ENCODE results near the gene ZNF620. TPM values are rescaled to one million over a fixed set of nuclear protein-coding genes. Genes with fewer than 3 reads are reported as not detected.
"Not testable (repeated sequence)": the region's sequence is repeated elsewhere in the genome, so short reads cannot be mapped to it uniquely, and the experiment has no call there.

ZNF620 gene
- total RNA-seq (2014; rRNA removed; shearing (Covaris generic); ENCODE audit: low replicate concordance), result 0.10 and 0.36 TPM in 2 replicates

GRCh38 chr3:40505599-40506462, at the start of gene ZNF620:
Gene ZNF620 (plus strand): TSS chr3:40506039. CDS start chr3:40506353, 314 bp downstream.
- DNase-seq, result no peak
- Histone ChIP-seq H3K36me3 (no peaks in the 10 kb centered on the region), H3K4me3 (no peak within 1 kb of the TSS), H3K9me3 (no peaks in the 10 kb centered on the region), H3K27me3 (no peaks in the 10 kb centered on the region)

DNA sequence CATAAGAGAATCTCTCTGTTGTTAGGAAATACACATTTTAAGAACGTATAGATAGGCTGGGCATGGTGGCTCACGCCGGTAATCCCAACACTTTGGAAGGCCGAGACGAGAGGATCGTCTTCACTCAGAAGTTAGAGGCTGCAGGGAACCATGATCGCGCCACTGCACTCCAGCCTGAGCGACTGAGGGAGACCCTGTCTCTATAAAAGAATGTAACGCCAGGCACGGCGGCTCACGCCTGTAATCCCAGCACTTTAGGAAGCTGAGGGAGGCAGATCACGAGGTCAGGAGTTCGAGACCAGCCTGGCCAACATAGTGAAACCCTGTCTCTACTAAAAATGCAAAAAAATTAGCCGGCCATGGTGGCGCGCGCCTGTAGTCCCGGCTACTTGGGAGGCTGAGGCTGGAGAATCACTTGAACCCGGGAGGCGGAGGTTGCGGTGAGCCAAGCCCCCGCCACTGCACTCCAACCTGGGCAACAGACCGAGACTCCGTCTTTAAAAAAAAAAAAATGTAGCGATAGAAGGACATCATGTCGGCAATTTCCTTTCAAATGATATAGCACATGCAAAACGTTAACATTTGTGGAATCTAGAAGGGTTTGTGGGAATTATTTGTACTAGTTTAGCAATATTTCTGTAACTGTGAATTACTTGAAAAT, 49.4 kb upstream of the ZNF620 start:
- Histone ChIP-seq H3K27me3 (no peaks in the 10 kb centered on the region), H3K36me3 (peaks cover 37% of the 10 kb centered on the region), H3K9me3 (no peaks in the 10 kb centered on the region), H3K4me3 (peak overlapping the region; percentile 64)
- no peak for DNase-seq

DNA sequence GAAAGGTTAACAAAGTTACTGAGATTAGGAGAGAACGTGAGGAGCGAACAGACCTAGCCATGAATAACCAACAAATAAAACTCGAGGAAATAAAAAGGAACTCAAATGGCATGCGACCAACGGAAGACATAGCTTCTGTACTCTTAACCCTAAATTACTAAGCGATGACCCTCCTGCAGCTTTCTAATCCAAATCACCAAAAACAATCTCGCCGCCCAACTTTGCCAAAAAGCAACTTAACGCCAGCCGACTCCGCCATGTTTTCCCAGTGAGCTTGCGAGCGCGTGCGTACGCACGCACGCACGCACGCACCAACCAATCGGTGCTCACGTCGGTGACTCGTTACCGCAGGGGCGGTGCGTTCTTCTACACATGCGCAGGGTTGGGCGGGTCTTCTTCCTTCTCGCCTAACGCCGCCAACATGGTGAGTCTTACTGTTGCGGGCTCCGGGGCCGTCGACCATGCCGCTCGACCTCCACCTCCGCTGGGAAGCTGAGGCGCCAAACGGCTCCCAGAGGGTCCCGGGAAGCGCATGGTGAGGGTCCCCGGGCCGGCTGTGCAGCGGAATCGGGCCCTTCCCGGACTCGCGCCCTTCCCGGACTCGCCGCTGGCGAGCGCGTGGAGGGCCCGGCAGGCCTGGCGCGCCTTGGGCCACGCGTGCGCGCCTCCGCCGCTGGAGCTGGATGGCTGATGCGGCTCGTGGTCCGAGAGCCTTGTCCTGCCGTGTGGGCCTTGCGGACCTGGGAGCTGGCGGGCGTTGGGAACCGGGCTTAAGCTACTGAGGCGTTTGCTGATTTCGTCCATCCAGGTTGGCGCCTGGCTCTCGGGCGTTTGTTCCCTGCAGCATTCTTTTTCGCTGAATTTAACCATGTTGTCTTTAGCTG, 48.7 kb upstream of the ZNF620 start, which contains the start of gene RPL14:
Gene RPL14, plus strand, starts transcription at position 400 of the 884 bp plus-strand sequence. Its CDS starts 133 bp downstream, at position 533.
- DNase-seq, result peak; percentile 93
- H3K9me3 ChIP-seq, result no peaks in the 10 kb centered on the region
- H3K4me3 ChIP-seq, result peak within 1 kb of the TSS; percentile 64
- peaks cover 39% of the 10 kb centered on the region for H3K36me3 ChIP-seq
- H3K27me3 ChIP-seq, result no peaks in the 10 kb centered on the region

- H3K9me3 ChIP-seq, result no peaks in the 10 kb centered on the region
- no peak for DNase-seq
- peak overlapping the region; percentile 64 for H3K4me3 ChIP-seq
- peaks cover 50% of the 10 kb centered on the region for H3K36me3 ChIP-seq
- H3K27me3 ChIP-seq, result no peaks in the 10 kb centered on the region
Observed at GRCh38 chr3:40458473-40458872, 47.4 kb upstream of the ZNF620 start.

DNA sequence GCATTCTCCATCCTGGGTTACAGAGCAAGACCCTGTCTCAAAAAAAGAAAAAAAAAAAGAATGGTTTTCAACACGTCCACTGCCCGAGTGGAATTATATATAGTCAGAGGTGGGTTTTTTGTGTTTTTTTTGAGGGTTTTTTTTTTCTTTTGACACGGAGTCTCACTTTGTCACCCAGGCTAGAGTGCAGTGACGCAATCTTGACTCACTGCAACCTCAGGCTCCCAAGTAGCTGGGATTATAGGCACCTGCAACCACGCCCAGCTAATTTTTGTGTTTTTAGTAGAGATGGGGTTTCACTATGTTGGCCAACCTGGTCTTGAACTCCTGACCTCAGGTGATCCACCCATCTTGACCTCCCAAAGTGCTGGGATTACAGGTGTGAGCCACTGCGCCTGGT, 45.4 kb upstream of the ZNF620 start:
- H3K36me3 ChIP-seq, result peaks cover 63% of the 10 kb centered on the region
- not testable (repeated sequence) for H3K4me3 ChIP-seq, H3K27me3 ChIP-seq, H3K9me3 ChIP-seq, DNase-seq

- Histone ChIP-seq H3K27me3 (no peaks in the 10 kb centered on the region), H3K36me3 (peaks cover 63% of the 10 kb centered on the region), H3K4me3 (no peak overlapping the region)
Observed at GRCh38 chr3:40461161-40461560, 44.7 kb upstream of the ZNF620 start.

DNA sequence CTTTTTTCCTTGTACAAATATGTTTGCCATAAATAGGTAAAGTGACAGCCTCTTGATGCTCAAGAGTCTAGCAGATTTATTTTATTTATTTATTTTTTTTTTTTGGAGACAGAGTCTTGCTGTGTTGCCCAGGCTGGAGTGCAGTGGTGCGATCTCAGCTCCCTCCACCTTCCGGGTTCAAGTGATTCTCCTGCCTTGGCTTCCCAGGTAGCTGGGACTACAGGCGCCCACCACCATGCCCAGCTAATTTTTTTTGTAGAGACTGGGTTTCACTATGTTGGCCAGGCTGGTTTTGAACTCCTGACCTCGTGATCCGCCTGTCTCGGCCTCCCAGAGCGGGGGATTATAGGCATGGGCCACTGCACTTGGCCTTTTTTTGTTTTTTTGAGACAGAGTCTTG, 43.0 kb upstream of the ZNF620 start:
- H3K27me3 ChIP-seq, H3K9me3 ChIP-seq: not testable (repeated sequence)
- peaks cover 62% of the 10 kb centered on the region for H3K36me3 ChIP-seq

More at GRCh38 chr3:40461161-40461560, 44.7 kb upstream of the ZNF620 start:
- no peaks in the 10 kb centered on the region for H3K9me3 ChIP-seq
- no peak for DNase-seq

DNA sequence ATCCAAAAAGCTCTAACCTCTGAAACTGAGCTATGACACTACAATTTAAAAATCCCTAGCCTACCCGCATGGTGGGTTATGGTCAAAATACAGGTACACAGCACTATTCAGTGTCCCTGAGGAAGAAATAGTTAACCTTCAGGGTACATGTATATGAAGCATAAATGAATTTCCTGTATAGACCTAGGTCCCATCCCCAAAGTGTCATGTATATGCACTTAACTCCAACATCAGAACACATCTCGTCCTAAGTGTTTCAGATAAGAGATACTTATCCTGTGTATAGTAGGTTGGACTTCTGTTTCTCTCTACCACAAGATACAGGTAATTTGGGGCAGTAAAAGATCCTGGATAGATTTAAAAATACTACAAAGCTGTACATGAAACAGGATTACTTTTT, 42.3 kb upstream of the ZNF620 start:
- H3K36me3 ChIP-seq, result peaks cover 55% of the 10 kb centered on the region
- H3K9me3 ChIP-seq, result no peaks in the 10 kb centered on the region
- no peaks in the 10 kb centered on the region for H3K27me3 ChIP-seq
- no peak for DNase-seq
- no peak overlapping the region for H3K4me3 ChIP-seq

More for the DNA sequence above, 43.0 kb upstream of the ZNF620 start:
- DNase-seq, H3K4me3 ChIP-seq: not testable (repeated sequence)

GRCh38 chr3:40464339-40465110, 41.3 kb upstream of the ZNF620 start:
- DNase-seq, result no peak
- Histone ChIP-seq H3K27me3 (no peaks in the 10 kb centered on the region), H3K4me3 (no peak overlapping the region), H3K9me3 (no peaks in the 10 kb centered on the region), H3K36me3 (peaks cover 46% of the 10 kb centered on the region)

DNA sequence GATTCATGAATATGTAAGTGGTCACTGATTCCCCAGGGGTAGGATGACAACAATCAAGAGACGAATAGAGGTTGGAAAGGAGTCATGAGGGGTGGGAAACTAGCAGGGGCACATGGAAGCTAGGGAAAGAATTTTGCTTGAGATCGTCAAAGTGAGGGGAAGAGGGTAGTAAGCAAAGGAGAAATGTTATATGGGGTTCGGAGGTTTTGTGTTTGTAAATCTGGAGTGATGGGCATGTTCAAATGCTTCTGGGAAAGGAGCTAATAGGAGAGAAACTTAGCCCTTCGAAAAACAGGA, 40.8 kb upstream of the ZNF620 start:
- Histone ChIP-seq H3K9me3 (no peaks in the 10 kb centered on the region), H3K4me3 (no peak overlapping the region), H3K27me3 (no peaks in the 10 kb centered on the region), H3K36me3 (peaks cover 42% of the 10 kb centered on the region)
- DNase-seq, result no peak

DNA sequence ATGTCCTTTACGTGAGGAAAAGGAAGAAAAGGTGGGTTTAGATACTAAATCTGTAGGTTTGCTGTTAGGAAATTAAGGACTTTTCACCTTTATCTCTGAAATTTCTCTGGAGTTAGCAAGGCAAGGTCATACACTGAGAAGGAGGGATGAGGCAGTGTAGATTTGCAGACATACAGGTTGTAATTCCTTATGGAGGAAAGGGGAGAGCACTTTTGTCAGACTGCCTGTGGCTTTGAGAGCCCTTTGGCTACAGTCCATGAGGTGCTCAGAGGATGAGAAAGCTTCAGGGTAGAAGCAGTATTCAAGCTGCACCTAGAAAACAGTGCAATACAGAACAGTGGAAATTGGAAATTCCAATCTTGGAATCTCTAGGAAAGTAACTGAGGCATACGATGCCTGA, 40.4 kb upstream of the ZNF620 start:
- H3K36me3 ChIP-seq, result peaks cover 38% of the 10 kb centered on the region

DNA sequence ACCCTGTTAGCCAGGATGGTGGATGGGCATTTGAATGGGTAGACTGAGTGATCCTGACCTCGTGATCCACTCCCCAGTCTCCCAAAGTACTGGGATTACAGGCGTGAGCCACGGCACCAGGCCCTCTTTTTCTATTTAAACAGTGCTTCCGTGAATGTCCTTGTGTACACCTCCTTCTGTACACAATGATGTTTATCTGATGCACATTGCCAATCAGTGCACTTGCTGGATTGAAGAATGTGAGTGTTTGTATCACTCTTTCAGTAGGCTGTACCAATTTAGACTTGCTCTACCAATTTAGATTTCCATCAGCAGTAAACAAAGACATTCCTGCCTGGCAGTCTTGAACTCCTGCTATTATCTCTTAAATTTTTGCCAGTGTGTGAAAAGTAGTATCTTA, 37.8 kb upstream of the ZNF620 start:
- Histone ChIP-seq H3K9me3 (no peaks in the 10 kb centered on the region), H3K36me3 (peaks cover 20% of the 10 kb centered on the region)

More for the DNA sequence above, 40.4 kb upstream of the ZNF620 start:
- Histone ChIP-seq H3K9me3 (no peaks in the 10 kb centered on the region), H3K27me3 (no peaks in the 10 kb centered on the region), H3K4me3 (no peak overlapping the region)
- no peak for DNase-seq

GRCh38 chr3:40470701-40471100, 35.1 kb upstream of the ZNF620 start:
- DNase-seq, result no peak
- peaks cover 3% of the 10 kb centered on the region; the same call in 1 of the 2 replicates for H3K36me3 ChIP-seq
- no peaks in the 10 kb centered on the region for H3K27me3 ChIP-seq
- H3K4me3 ChIP-seq, result no peak overlapping the region
- no peaks in the 10 kb centered on the region for H3K9me3 ChIP-seq

More for the DNA sequence above, 37.8 kb upstream of the ZNF620 start:
- no peak for DNase-seq
- no peaks in the 10 kb centered on the region for H3K27me3 ChIP-seq
- no peak overlapping the region for H3K4me3 ChIP-seq

GRCh38 chr3:40476478-40477470, 29.1 kb upstream of the ZNF620 start, which contains the start of gene ZNF619:
Gene ZNF619 (plus strand): TSS chr3:40477122. CDS start chr3:40477980, 858 bp downstream.
- Histone ChIP-seq H3K4me3 (peak within 1 kb of the TSS; percentile 70), H3K36me3 (no peaks in the 10 kb centered on the region), H3K27me3 (no peaks in the 10 kb centered on the region), H3K9me3 (no peaks in the 10 kb centered on the region)
- peak; percentile 54 for DNase-seq

DNA sequence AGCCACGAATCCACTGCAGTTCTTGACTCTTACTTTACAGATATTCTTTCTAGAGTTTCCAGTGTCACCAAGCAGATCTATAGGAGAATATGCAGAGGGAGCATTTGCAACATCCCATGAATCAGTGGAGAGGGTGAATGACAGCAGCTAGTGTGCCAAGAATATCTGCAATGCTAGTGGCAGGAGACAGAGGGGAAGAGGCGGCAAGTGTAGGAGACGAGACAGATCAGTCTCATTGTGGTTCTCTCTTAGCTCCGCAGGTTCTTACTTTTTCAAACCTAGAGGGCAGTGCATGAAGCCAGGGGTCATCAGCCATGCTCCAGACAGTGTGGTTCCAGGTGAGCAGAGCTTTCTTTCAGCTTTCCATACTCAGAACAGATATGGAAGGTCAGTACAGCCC, 28.2 kb upstream of the ZNF620 start:
- Histone ChIP-seq H3K4me3 (peak overlapping the region; percentile 70), H3K27me3 (no peaks in the 10 kb centered on the region), H3K36me3 (no peaks in the 10 kb centered on the region), H3K9me3 (no peaks in the 10 kb centered on the region)
- DNase-seq, result no peak
